GM19438 (cell line): Measurements from ENCODE around the gene SLC7A8.
"Not testable (repeated sequence)": the region's sequence is repeated elsewhere in the genome, so short reads cannot be mapped to it uniquely, and the experiment has no call there.

Source experiments
- ATAC-seq: cut with Tn5 transposase; IDR thresholded peaks from one replicate; pipeline ENCODE4 v1.9.1; 2021; ENCODE audit warnings: low read depth; ENCODE audit not compliant: unreplicated experiment

Gene SLC7A8

GRCh38 chr14:23117371-23118020 is 66.0 kb downstream of the SLC7A8 start:
- no peak for ATAC-seq

- ATAC-seq, result no peak
Measured at GRCh38 chr14:23115918-23116317, 67.5 kb downstream of the SLC7A8 start.

GRCh38 chr14:23115039-23115731 is 68.3 kb downstream of the SLC7A8 start:
- no peak for ATAC-seq

- no peak for ATAC-seq
Measured at GRCh38 chr14:23114669-23115038, 68.8 kb downstream of the SLC7A8 start.

- no peak for ATAC-seq
Measured at GRCh38 chr14:23114120-23114458, 69.4 kb downstream of the SLC7A8 start.

GRCh38 chr14:23113431-23114119 is 69.9 kb downstream of the SLC7A8 start:
- ATAC-seq, result no peak

GRCh38 chr14:23112359-23113178 is 70.9 kb downstream of the SLC7A8 start:
- ATAC-seq, result no peak

- no peak for ATAC-seq
Measured at GRCh38 chr14:23110579-23111365, 72.7 kb downstream of the SLC7A8 start.

- ATAC-seq, result no peak
Measured at GRCh38 chr14:23109769-23110168, 73.7 kb downstream of the SLC7A8 start.

GRCh38 chr14:23108169-23108568 is 75.3 kb downstream of the SLC7A8 start:
- ATAC-seq, result not testable (repeated sequence)

- ATAC-seq, result not testable (repeated sequence)
Measured at GRCh38 chr14:23107620-23108019, 75.8 kb downstream of the SLC7A8 start.

GRCh38 chr14:23106747-23107045 is 76.8 kb downstream of the SLC7A8 start:
- no peak for ATAC-seq

- no peak for ATAC-seq
Measured at GRCh38 chr14:23105348-23105824, 78.1 kb downstream of the SLC7A8 start.

GRCh38 chr14:23104591-23105347 is 78.7 kb downstream of the SLC7A8 start, which contains the start of gene CIROP:
Gene CIROP, minus strand, starts transcription at chr14:23104989. Its CDS starts 69 bp downstream, at chr14:23104920.
- ATAC-seq, result no peak

GRCh38 chr14:23104070-23104590 is 79.3 kb downstream of the SLC7A8 start:
- no peak for ATAC-seq

- no peak for ATAC-seq
Measured at GRCh38 chr14:23103581-23103980, 79.9 kb downstream of the SLC7A8 start.

- ATAC-seq, result no peak
Measured at GRCh38 chr14:23102801-23103200, 80.7 kb downstream of the SLC7A8 start.

GRCh38 chr14:23101986-23102625 is 81.4 kb downstream of the SLC7A8 start:
- ATAC-seq, result no peak
